MG63 (cell line): ENCODE data around the gene CYP27A1. TPM values are rescaled to one million over a fixed set of nuclear protein-coding genes. Genes with fewer than 3 reads are reported as not detected.

ENCODE experiments used
- DNase-seq: peaks from one replicate; pipeline ENCODE4 v3.0.0-alpha.2; 2020
- H3K27me3 ChIP-seq: fragments of 250-450 bp; sonication (Bioruptor Pico); 2 replicates; pipeline ENCODE4 v1.5.1; 2020; ENCODE audit warnings: mild to moderate bottlenecking, moderate library complexity
- H3K36me3 ChIP-seq: fragments of 250-450 bp; sonication (Bioruptor Pico); 2 replicates; pipeline ENCODE4 v1.5.1; 2020; ENCODE audit warnings: mild to moderate bottlenecking, moderate library complexity
- H3K4me3 ChIP-seq: fragments of 250-450 bp; sonication (Bioruptor Pico); 2 replicates; pipeline ENCODE4 v1.5.1; 2020; ENCODE audit warnings: mild to moderate bottlenecking, moderate library complexity
- H3K9me3 ChIP-seq: fragments of 250-450 bp; sonication (Bioruptor Pico); 2 replicates; pipeline ENCODE4 v1.5.1; 2020; ENCODE audit warnings: mild to moderate bottlenecking, moderate library complexity
- total RNA-seq: library from RNA; depleted of rRNA; stranded (reverse); fragments of >200 nt; shearing (Covaris generic); gene quantifications from 2 replicates; pipeline ENCODE4 v1.2.3, GENCODE V29; 2014; ENCODE audit warnings: low replicate concordance; rRNA removed

The CYP27A1 gene
- total RNA-seq, 1 experiment from 2014 or later = 7.7 TPM

GRCh38 chr2:218857371-218858137, 75.6 kb downstream of the CYP27A1 start:
- Histone ChIP-seq H3K4me3 (no peak overlapping the region), H3K27me3 (peaks cover 27% of the 10 kb centered on the region), H3K9me3 (no peaks in the 10 kb centered on the region), H3K36me3 (no peaks in the 10 kb centered on the region)
- DNase-seq = no peak

- no peak for DNase-seq
- peaks cover 27% of the 10 kb centered on the region for H3K27me3 ChIP-seq
These were observed 76.1 kb downstream of the CYP27A1 start for GRCh38 chr2:218858138-218858445.

GRCh38 chr2:218858671-218859555, 77.0 kb downstream of the CYP27A1 start:
- no peak overlapping the region for H3K4me3 ChIP-seq
- no peaks in the 10 kb centered on the region for H3K36me3 ChIP-seq
- no peaks in the 10 kb centered on the region for H3K9me3 ChIP-seq
- peaks cover 27% of the 10 kb centered on the region for H3K27me3 ChIP-seq
- DNase-seq = no peak

More at GRCh38 chr2:218858138-218858445, 76.1 kb downstream of the CYP27A1 start:
- H3K36me3 ChIP-seq = no peaks in the 10 kb centered on the region
- H3K4me3 ChIP-seq = no peak overlapping the region
- H3K9me3 ChIP-seq = no peaks in the 10 kb centered on the region

- Histone ChIP-seq H3K9me3 (no peaks in the 10 kb centered on the region), H3K27me3 (peaks cover 27% of the 10 kb centered on the region), H3K4me3 (peak within 1 kb of the TSS; percentile 14; the same call in 1 of the 2 replicates), H3K36me3 (no peaks in the 10 kb centered on the region)
- peak; percentile 38 for DNase-seq
These were observed 77.6 kb downstream of the CYP27A1 start, which contains the start of gene WNT6 for GRCh38 chr2:218859556-218859987. Gene WNT6, plus strand, starts transcription at chr2:218859805. Its CDS starts 233 bp downstream, at chr2:218860038.

- Histone ChIP-seq H3K9me3 (no peaks in the 10 kb centered on the region), H3K36me3 (no peaks in the 10 kb centered on the region), H3K27me3 (peaks cover 27% of the 10 kb centered on the region), H3K4me3 (peak overlapping the region; percentile 14; the same call in 1 of the 2 replicates)
- DNase-seq = no peak
These were observed 78.3 kb downstream of the CYP27A1 start for GRCh38 chr2:218859988-218860831.

GRCh38 chr2:218860950-218861381, 79.0 kb downstream of the CYP27A1 start:
- Histone ChIP-seq H3K27me3 (peaks cover 27% of the 10 kb centered on the region), H3K36me3 (no peaks in the 10 kb centered on the region), H3K9me3 (no peaks in the 10 kb centered on the region), H3K4me3 (no peak overlapping the region)
- DNase-seq = peak; percentile 65

- Histone ChIP-seq H3K9me3 (no peaks in the 10 kb centered on the region), H3K4me3 (no peak overlapping the region), H3K36me3 (no peaks in the 10 kb centered on the region), H3K27me3 (peaks cover 27% of the 10 kb centered on the region)
- DNase-seq = no peak
These were observed 79.8 kb downstream of the CYP27A1 start for GRCh38 chr2:218861645-218862318.

- peaks cover 27% of the 10 kb centered on the region for H3K27me3 ChIP-seq
- H3K9me3 ChIP-seq = no peaks in the 10 kb centered on the region
- no peak overlapping the region for H3K4me3 ChIP-seq
- DNase-seq = no peak
- H3K36me3 ChIP-seq = no peaks in the 10 kb centered on the region
These were observed 81.1 kb downstream of the CYP27A1 start for GRCh38 chr2:218863021-218863520.

Other genes with a start within 250 kb of the CYP27A1 start
- 4.9 and 6.8 TPM in 2 replicates for gene USP37, start 213.8 kb upstream of the CYP27A1 start, total RNA-seq
- 115 and 131 TPM in 2 replicates for gene CNOT9, start 213.3 kb upstream of the CYP27A1 start, total RNA-seq
- gene PLCD4, start 174.2 kb upstream of the CYP27A1 start, total RNA-seq = 0.74 and 1.2 TPM in 2 replicates
- gene ZNF142, start 122.5 kb upstream of the CYP27A1 start, total RNA-seq = 2.1 and 2.6 TPM in 2 replicates
- gene BCS1L, start 122.5 kb upstream of the CYP27A1 start, total RNA-seq = 22.3 and 53.1 TPM in 2 replicates
- 29.2 and 32.1 TPM in 2 replicates for gene RNF25, start 110.1 kb upstream of the CYP27A1 start, total RNA-seq
- 1.9 and 11.8 TPM in 2 replicates for gene STK36, start 110.1 kb upstream of the CYP27A1 start, total RNA-seq
- gene TTLL4, start 71.3 kb upstream of the CYP27A1 start, total RNA-seq = 0.69 and 4.5 TPM in 2 replicates
- not detected in 2 replicates for gene PRKAG3, start 49.7 kb downstream of the CYP27A1 start, total RNA-seq
- gene WNT6, start 77.7 kb downstream of the CYP27A1 start, total RNA-seq = not detected in 2 replicates
- not detected in 2 replicates for gene WNT10A, start 98.7 kb downstream of the CYP27A1 start, total RNA-seq
- gene CDK5R2, start 177.5 kb downstream of the CYP27A1 start, total RNA-seq = not detected in 2 replicates
- not detected in 2 replicates for gene FEV, start 203.0 kb downstream of the CYP27A1 start, total RNA-seq
- gene CRYBA2, start 211.3 kb downstream of the CYP27A1 start, total RNA-seq = not detected in 2 replicates